RWPE1 (cell line): Measurements from ENCODE around the gene ASTN2.

ENCODE experiments used
- CTCF ChIA-PET: fragments of 350-600 bp; sonication (Branson Sonifier 250); formaldehyde crosslinking; extraction: SDS; loops from one replicate; lab custom pipeline; 2021; lab: Yijun Ruan, JAX
- POLR2A ChIA-PET: fragments of 400-600 bp; formaldehyde crosslinking; extraction: SDS; loops from one replicate; lab custom pipeline; 2020; ENCODE audit warnings: antibody characterized with exemption; ENCODE audit not compliant: low non-redundant PET; lab: Yijun Ruan, JAX
- DNase-seq: peaks from one replicate; pipeline ENCODE4 v3.0.0; 2012; ENCODE audit warnings: low spot score
- H3K27ac ChIP-seq: fragments of 450-650 bp; 2 replicates; pipeline ENCODE4 v1.5.1; 2017
- CTCF ChIP-seq: fragments of 450-650 bp; conservative IDR thresholded peaks from 2 replicates; pipeline ENCODE4 v1.5.1; 2017; ENCODE audit warnings: low read depth, mild to moderate bottlenecking

ASTN2 gene

GRCh38 chr9:116688806-116689485 is 725.9 kb downstream of the ASTN2 start:
- DNase-seq: no peak
- POLR2A ChIA-PET: no interaction called here
- CTCF ChIA-PET: interaction anchor here (0.7 kb wide), 1 partner anchor 183 kb away, joined by 3 read pairs; no protein-coding TSS in a partner anchor
- TF ChIP-seq CTCF: no peak
- H3K27ac ChIP-seq: no peak overlapping the region

- peak overlapping the region; percentile 64 for H3K27ac ChIP-seq
- CTCF ChIA-PET: no interaction called here
- TF ChIP-seq CTCF: no peak
- no peak for DNase-seq
- POLR2A ChIA-PET: no interaction called here
Observed at GRCh38 chr9:116687754-116688135, 727.1 kb downstream of the ASTN2 start.

- ChIA-PET CTCF (interaction anchor here (0.5 kb wide), 1 partner anchor 676 kb away, joined by 3 read pairs; no protein-coding TSS in a partner anchor), POLR2A (interaction anchor here (0.7 kb wide), 1 partner anchor 554 kb away, joined by 3 read pairs; no protein-coding TSS in a partner anchor)
- H3K27ac ChIP-seq: peak within 1 kb of the TSS; percentile 64
- TF ChIP-seq CTCF: no peak
- DNase-seq: peak; percentile 99
Observed at GRCh38 chr9:116687074-116687753, 727.6 kb downstream of the ASTN2 start, which contains the start of gene TRIM32. Gene TRIM32 (plus strand): TSS chr9:116687305. CDS start chr9:116697743, 10,438 bp downstream.

- no peak for DNase-seq
- peak overlapping the region; percentile 64 for H3K27ac ChIP-seq
- TF ChIP-seq CTCF: no peak
- POLR2A ChIA-PET: interaction anchor here (0.7 kb wide), 1 partner anchor 554 kb away, joined by 3 read pairs; no protein-coding TSS in a partner anchor
- CTCF ChIA-PET: interaction anchor here (0.5 kb wide), 1 partner anchor 675 kb away, joined by 3 read pairs; no protein-coding TSS in a partner anchor
Observed at GRCh38 chr9:116686693-116687073, 728.2 kb downstream of the ASTN2 start.

- no peak for TF ChIP-seq CTCF
- ChIA-PET CTCF (no interaction called here), POLR2A (no interaction called here)
- no peak overlapping the region for H3K27ac ChIP-seq
- DNase-seq: no peak
Observed at GRCh38 chr9:116686135-116686534, 728.7 kb downstream of the ASTN2 start.

GRCh38 chr9:116685166-116685565 is 729.7 kb downstream of the ASTN2 start:
- DNase-seq: no peak
- H3K27ac ChIP-seq: no peak overlapping the region
- ChIA-PET CTCF (no interaction called here), POLR2A (no interaction called here)
- TF ChIP-seq CTCF: no peak
